Brain microvascular endothelial cell (primary cell): ENCODE measurements around the gene MRPL2.
A peak's percentile ranks its signal among the peaks of the same experiment; 100 is the strongest.
"Not testable (repeated sequence)": the region's sequence is repeated elsewhere in the genome, so short reads cannot be mapped to it uniquely, and the experiment has no call there.

ENCODE experiments used
- DNase-seq: peaks from one replicate; pipeline ENCODE4 v3.0.0-alpha.2; 2020
- H3K27ac ChIP-seq: fragments of 250-450 bp; sonication (Bioruptor Pico); 2 replicates; pipeline ENCODE4 v1.5.1; 2020; ENCODE audit warnings: mild to moderate bottlenecking, moderate library complexity
- H3K27me3 ChIP-seq: fragments of 250-450 bp; sonication (Bioruptor Pico); replicated peaks from 2 replicates; pipeline ENCODE4 v1.5.1; 2020; ENCODE audit warnings: mild to moderate bottlenecking
- H3K36me3 ChIP-seq: fragments of 250-450 bp; sonication (Bioruptor Pico); replicated peaks from 2 replicates; pipeline ENCODE4 v1.5.1; 2020; ENCODE audit warnings: mild to moderate bottlenecking
- H3K4me3 ChIP-seq: 2 replicates; pipeline ENCODE4 v1.5.1; 2011; ENCODE audit warnings: low read depth, mild to moderate bottlenecking, control low read depth, low read length, moderate library complexity
- CTCF ChIP-seq: IDR thresholded peaks from 2 replicates; pipeline ENCODE4 v1.5.1; 2011; ENCODE audit warnings: low read depth, mild to moderate bottlenecking, moderate library complexity, low read length, control low read depth, inconsistent platforms; ENCODE audit errors: missing control alignments
- in situ Hi-C: cut with HindIII; loops from 2 replicates; pipeline ENCODE4 v1.10.0; 2017; ENCODE audit warnings: low sequenced_read_pairs, low pct_ligation_motif_present

MRPL2 gene

GRCh38 chr6:43086022-43086658 is 26.9 kb upstream of the MRPL2 start:
- DNase-seq, result no peak
- TF ChIP-seq CTCF, result no peak
- no peaks in the 10 kb centered on the region for H3K27me3 ChIP-seq
- H3K4me3 ChIP-seq, result no peak overlapping the region
- in situ Hi-C loops, result no loop called here
- H3K27ac ChIP-seq, result no peak overlapping the region
- no peaks in the 10 kb centered on the region for H3K36me3 ChIP-seq

GRCh38 chr6:43082806-43083655 is 23.8 kb upstream of the MRPL2 start:
- H3K36me3 ChIP-seq, result no peaks in the 10 kb centered on the region
- in situ Hi-C loops, result no loop called here
- no peak overlapping the region for H3K27ac ChIP-seq
- no peak overlapping the region for H3K4me3 ChIP-seq
- no peak for TF ChIP-seq CTCF
- DNase-seq, result no peak
- no peaks in the 10 kb centered on the region for H3K27me3 ChIP-seq

GRCh38 chr6:43081922-43082321 is 22.7 kb upstream of the MRPL2 start:
- H3K36me3 ChIP-seq, H3K27me3 ChIP-seq, H3K27ac ChIP-seq, H3K4me3 ChIP-seq, in situ Hi-C loops: not testable (repeated sequence)
- DNase-seq, result peak; percentile 40

- Histone ChIP-seq H3K4me3 (no peak overlapping the region), H3K27ac (no peak overlapping the region), H3K27me3 (no peaks in the 10 kb centered on the region), H3K36me3 (no peaks in the 10 kb centered on the region)
- in situ Hi-C loops, result no loop called here
- TF ChIP-seq CTCF, result no peak
- DNase-seq, result no peak
Observed at GRCh38 chr6:43081043-43081442, 21.8 kb upstream of the MRPL2 start.

- DNase-seq, result peak; percentile 32
- no peaks in the 10 kb centered on the region for H3K27me3 ChIP-seq
- H3K4me3 ChIP-seq, result peak overlapping the region; percentile 91
- in situ Hi-C loops, result no loop called here
- no peak for TF ChIP-seq CTCF
- H3K27ac ChIP-seq, result no peak overlapping the region
- H3K36me3 ChIP-seq, result no peaks in the 10 kb centered on the region
Observed at GRCh38 chr6:43078691-43079090, 19.5 kb upstream of the MRPL2 start.

- H3K4me3 ChIP-seq, result peak overlapping the region; percentile 91
- H3K27me3 ChIP-seq, result no peaks in the 10 kb centered on the region
- peak; percentile 24 for TF ChIP-seq CTCF
- no peak overlapping the region for H3K27ac ChIP-seq
- no peaks in the 10 kb centered on the region for H3K36me3 ChIP-seq
- in situ Hi-C loops, result no loop called here
- no peak for DNase-seq
Observed at GRCh38 chr6:43077981-43078511, 18.8 kb upstream of the MRPL2 start.
